Neural cell (in vitro differentiated cells): ENCODE measurements around the gene DROSHA. TPM values are rescaled to one million over a fixed set of nuclear protein-coding genes. Genes with fewer than 3 reads are reported as not detected.

Experiments used
- H2AFZ ChIP-seq: fragments of 200-600, 300-800 bp; sonication (generic), shearing (Covaris generic); 2 replicates; pipeline ENCODE4 v1.6.0; 2014; ENCODE audit warnings: low read depth, mild to moderate bottlenecking, antibody characterized with exemption, low read length, moderate library complexity
- H3F3A ChIP-seq: fragments of 200-600 bp; shearing (Covaris generic); 2 replicates; pipeline ENCODE4 v1.6.1; 2016; ENCODE audit warnings: mild to moderate bottlenecking, moderate library complexity, mixed read lengths, antibody characterized with exemption, low read length; ENCODE audit not compliant: insufficient read depth, poor library complexity, severe bottlenecking
- H3K27ac ChIP-seq: fragments of 200-600, 300-800 bp; sonication (generic), shearing (Covaris generic); 2 replicates; pipeline ENCODE4 v1.5.1; 2014; ENCODE audit warnings: mild to moderate bottlenecking, low read length, moderate library complexity
- H3K27me3 ChIP-seq: fragments of 300-800, 200-600 bp; sonication (generic), shearing (Covaris generic); 2 replicates; pipeline ENCODE4 v1.6.0; 2014; ENCODE audit warnings: mild to moderate bottlenecking, low read depth, low read length, moderate library complexity; ENCODE audit not compliant: insufficient read depth
- H3K36me3 ChIP-seq: fragments of 300-800, 200-600 bp; sonication (generic), shearing (Covaris generic); 2 replicates; pipeline ENCODE4 v1.5.1; 2014; ENCODE audit warnings: mild to moderate bottlenecking, antibody characterized with exemption, low read length, moderate library complexity; ENCODE audit not compliant: insufficient read depth
- H3K4me2 ChIP-seq: fragments of 300-800, 200-600 bp; sonication (generic), shearing (Covaris generic); 2 replicates; pipeline ENCODE4 v1.6.0; 2014; ENCODE audit warnings: mild to moderate bottlenecking, low read length
- H3K4me3 ChIP-seq: fragments of 300-800, 200-600 bp; sonication (generic), shearing (Covaris generic); 2 replicates; pipeline ENCODE4 v1.5.1; 2014; ENCODE audit warnings: mild to moderate bottlenecking, low read length, moderate library complexity
- H3K79me2 ChIP-seq: fragments of 200-600 bp; shearing (Covaris generic); replicated peaks from 2 replicates; pipeline ENCODE4 v1.6.0; 2014; ENCODE audit warnings: mild to moderate bottlenecking, low read length, moderate library complexity; ENCODE audit not compliant: insufficient read depth
- H3K9ac ChIP-seq: fragments of 300-800, 200-600 bp; sonication (generic), shearing (Covaris generic); 2 replicates; pipeline ENCODE4 v1.6.1; 2016; ENCODE audit warnings: mild to moderate bottlenecking, low read length, mixed read lengths
- H3K9me2 ChIP-seq: fragments of 200-600 bp; shearing (Covaris generic); 2 replicates; pipeline ENCODE4 v1.6.1; 2016; ENCODE audit warnings: mild to moderate bottlenecking, low read length, mixed read lengths; ENCODE audit not compliant: insufficient read depth
- H3K9me3 ChIP-seq: fragments of 200-600, 300-800 bp; sonication (generic), shearing (Covaris generic); 2 replicates; pipeline ENCODE4 v1.6.1; 2016; ENCODE audit warnings: mild to moderate bottlenecking, mixed run types, low read length, moderate library complexity, mixed read lengths
- H4K20me1 ChIP-seq: fragments of 200-600 bp; shearing (Covaris generic); 2 replicates; pipeline ENCODE4 v1.6.1; 2016; ENCODE audit warnings: mild to moderate bottlenecking, mixed run types; ENCODE audit not compliant: insufficient read depth
- EP300 ChIP-seq: fragments of 450-650 bp; conservative IDR thresholded peaks from 2 replicates; pipeline ENCODE4 v1.6.1; 2014; ENCODE audit warnings: antibody characterized with exemption, mild to moderate bottlenecking, moderate library complexity; ENCODE audit not compliant: poor library complexity, severe bottlenecking
- EZH2 ChIP-seq: fragments of 200-600, 300-800 bp; shearing (Covaris generic), sonication (generic); IDR thresholded peaks from 2 replicates; pipeline ENCODE4 v1.6.1; 2014; ENCODE audit warnings: antibody characterized with exemption, low read length, borderline replicate concordance, mild to moderate bottlenecking; ENCODE audit not compliant: insufficient read depth, poor library complexity, severe bottlenecking
- MXI1 ChIP-seq: fragments of 450-650 bp; conservative IDR thresholded peaks from 2 replicates; pipeline ENCODE4 v1.6.1; 2014; ENCODE audit warnings: antibody characterized with exemption, mild to moderate bottlenecking; ENCODE audit not compliant: poor library complexity, severe bottlenecking
- POLR2AphosphoS5 ChIP-seq: IDR thresholded peaks from 2 replicates; pipeline ENCODE4 v1.6.1; 2012
- RAD21 ChIP-seq: fragments of 450-650 bp; conservative IDR thresholded peaks from 2 replicates; pipeline ENCODE4 v1.6.1; 2014; ENCODE audit warnings: antibody characterized with exemption, mild to moderate bottlenecking, moderate library complexity
- SMC3 ChIP-seq: fragments of 450-650 bp; conservative IDR thresholded peaks from 2 replicates; pipeline ENCODE4 v1.6.1; 2014; ENCODE audit warnings: antibody characterized with exemption, mild to moderate bottlenecking, moderate library complexity; ENCODE audit not compliant: poor library complexity
- TAF1 ChIP-seq: IDR thresholded peaks from 2 replicates; pipeline ENCODE4 v1.6.1; 2012; ENCODE audit warnings: low read depth
- polyA plus RNA-seq: library from polyadenylated mRNA; depleted of rRNA; stranded (reverse); fragments of >200 nt; gene quantifications from 2 replicates; pipeline ENCODE4 v1.2.3, GENCODE V29; 2014
- TF ChIP-seq, protein P1 (sequence below): IDR thresholded peaks from 2 replicates; pipeline ENCODE4 v1.6.1; 2012; ENCODE audit warnings: borderline replicate concordance
- TF ChIP-seq, protein P2 (sequence below): fragments of 450-650 bp; IDR thresholded peaks from 2 replicates; pipeline ENCODE4 v1.5.1; 2014; ENCODE audit warnings: antibody characterized with exemption, mild to moderate bottlenecking, moderate library complexity; ENCODE audit not compliant: poor library complexity, severe bottlenecking

DROSHA gene
- polyA plus RNA-seq, 1 donor from 2014 or later, result 88.5 TPM

DNA sequence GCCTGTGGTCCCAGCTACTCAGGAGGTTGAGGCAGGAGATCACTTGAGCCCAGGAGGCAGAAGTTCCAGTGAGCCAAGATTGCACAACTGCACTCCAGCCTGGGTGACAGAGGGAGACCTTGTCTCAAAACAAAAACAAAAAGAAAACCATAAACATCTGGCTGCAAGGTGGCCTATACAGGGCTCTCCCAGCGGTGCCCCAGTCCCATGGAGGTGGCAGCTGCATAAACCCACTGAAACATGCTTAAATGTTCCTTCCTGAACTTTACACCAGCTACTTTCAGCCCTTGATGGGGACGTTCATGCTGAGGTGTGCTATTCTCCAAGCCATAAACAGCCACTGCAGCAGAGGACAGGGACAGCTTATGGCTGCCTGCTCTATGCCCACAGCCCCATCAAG, 35.6 kb downstream of the DROSHA start:
- no peaks in the 10 kb centered on the region for H3K9me2 ChIP-seq
- TF ChIP-seq, protein P1, sequence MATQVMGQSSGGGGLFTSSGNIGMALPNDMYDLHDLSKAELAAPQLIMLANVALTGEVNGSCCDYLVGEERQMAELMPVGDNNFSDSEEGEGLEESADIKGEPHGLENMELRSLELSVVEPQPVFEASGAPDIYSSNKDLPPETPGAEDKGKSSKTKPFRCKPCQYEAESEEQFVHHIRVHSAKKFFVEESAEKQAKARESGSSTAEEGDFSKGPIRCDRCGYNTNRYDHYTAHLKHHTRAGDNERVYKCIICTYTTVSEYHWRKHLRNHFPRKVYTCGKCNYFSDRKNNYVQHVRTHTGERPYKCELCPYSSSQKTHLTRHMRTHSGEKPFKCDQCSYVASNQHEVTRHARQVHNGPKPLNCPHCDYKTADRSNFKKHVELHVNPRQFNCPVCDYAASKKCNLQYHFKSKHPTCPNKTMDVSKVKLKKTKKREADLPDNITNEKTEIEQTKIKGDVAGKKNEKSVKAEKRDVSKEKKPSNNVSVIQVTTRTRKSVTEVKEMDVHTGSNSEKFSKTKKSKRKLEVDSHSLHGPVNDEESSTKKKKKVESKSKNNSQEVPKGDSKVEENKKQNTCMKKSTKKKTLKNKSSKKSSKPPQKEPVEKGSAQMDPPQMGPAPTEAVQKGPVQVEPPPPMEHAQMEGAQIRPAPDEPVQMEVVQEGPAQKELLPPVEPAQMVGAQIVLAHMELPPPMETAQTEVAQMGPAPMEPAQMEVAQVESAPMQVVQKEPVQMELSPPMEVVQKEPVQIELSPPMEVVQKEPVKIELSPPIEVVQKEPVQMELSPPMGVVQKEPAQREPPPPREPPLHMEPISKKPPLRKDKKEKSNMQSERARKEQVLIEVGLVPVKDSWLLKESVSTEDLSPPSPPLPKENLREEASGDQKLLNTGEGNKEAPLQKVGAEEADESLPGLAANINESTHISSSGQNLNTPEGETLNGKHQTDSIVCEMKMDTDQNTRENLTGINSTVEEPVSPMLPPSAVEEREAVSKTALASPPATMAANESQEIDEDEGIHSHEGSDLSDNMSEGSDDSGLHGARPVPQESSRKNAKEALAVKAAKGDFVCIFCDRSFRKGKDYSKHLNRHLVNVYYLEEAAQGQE, result no peak
- TF ChIP-seq MXI1, result no peak
- TF ChIP-seq EP300, result no peak
- TF ChIP-seq RAD21, result no peak
- TF ChIP-seq SMC3, result no peak
- TF ChIP-seq TAF1, result no peak
- TF ChIP-seq, protein P2, sequence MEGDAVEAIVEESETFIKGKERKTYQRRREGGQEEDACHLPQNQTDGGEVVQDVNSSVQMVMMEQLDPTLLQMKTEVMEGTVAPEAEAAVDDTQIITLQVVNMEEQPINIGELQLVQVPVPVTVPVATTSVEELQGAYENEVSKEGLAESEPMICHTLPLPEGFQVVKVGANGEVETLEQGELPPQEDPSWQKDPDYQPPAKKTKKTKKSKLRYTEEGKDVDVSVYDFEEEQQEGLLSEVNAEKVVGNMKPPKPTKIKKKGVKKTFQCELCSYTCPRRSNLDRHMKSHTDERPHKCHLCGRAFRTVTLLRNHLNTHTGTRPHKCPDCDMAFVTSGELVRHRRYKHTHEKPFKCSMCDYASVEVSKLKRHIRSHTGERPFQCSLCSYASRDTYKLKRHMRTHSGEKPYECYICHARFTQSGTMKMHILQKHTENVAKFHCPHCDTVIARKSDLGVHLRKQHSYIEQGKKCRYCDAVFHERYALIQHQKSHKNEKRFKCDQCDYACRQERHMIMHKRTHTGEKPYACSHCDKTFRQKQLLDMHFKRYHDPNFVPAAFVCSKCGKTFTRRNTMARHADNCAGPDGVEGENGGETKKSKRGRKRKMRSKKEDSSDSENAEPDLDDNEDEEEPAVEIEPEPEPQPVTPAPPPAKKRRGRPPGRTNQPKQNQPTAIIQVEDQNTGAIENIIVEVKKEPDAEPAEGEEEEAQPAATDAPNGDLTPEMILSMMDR, result no peak
- no peak for TF ChIP-seq POLR2AphosphoS5
- TF ChIP-seq EZH2, result no peak
- no peak overlapping the region for H3K27ac ChIP-seq
- H3F3A ChIP-seq, result no peaks in the 10 kb centered on the region
- no peak overlapping the region for H3K4me3 ChIP-seq
- H3K9me3 ChIP-seq, result no peaks in the 10 kb centered on the region
- no peak overlapping the region for H3K4me2 ChIP-seq
- no peaks in the 10 kb centered on the region for H3K36me3 ChIP-seq
- H3K27me3 ChIP-seq, result no peaks in the 10 kb centered on the region
- H2AFZ ChIP-seq, result no peak overlapping the region
- H4K20me1 ChIP-seq, result no peaks in the 10 kb centered on the region
- H3K9ac ChIP-seq, result no peak overlapping the region
- no peaks in the 10 kb centered on the region for H3K79me2 ChIP-seq

DNA sequence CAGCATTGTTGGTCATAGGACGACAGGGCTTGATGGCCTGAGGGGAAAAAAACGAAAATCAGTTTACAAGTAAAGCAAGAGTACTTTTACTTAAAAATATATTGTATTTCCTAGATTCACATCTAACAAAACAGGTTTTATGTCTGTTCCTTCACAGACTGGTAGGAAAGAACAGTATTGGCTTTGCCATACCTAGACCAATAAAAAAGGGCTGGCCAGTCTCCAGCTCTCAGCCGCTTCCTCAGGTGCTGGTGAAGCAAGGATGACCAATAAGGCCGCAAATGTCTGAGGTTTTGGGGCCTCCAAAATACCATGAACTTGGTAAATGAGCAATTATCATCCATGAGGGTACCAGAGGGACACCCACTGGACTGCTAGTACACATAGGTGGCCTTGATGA, 36.6 kb downstream of the DROSHA start:
- Histone ChIP-seq H3K27ac (no peak overlapping the region), H4K20me1 (no peaks in the 10 kb centered on the region), H2AFZ (no peak overlapping the region), H3K4me2 (no peak overlapping the region), H3K9ac (no peak overlapping the region), H3F3A (no peaks in the 10 kb centered on the region), H3K9me2 (no peaks in the 10 kb centered on the region), H3K9me3 (no peaks in the 10 kb centered on the region), H3K4me3 (no peak overlapping the region), H3K36me3 (no peaks in the 10 kb centered on the region), H3K79me2 (no peaks in the 10 kb centered on the region), H3K27me3 (no peaks in the 10 kb centered on the region)
- TF ChIP-seq EZH2 (no peak), EP300 (no peak), RAD21 (no peak), TAF1 (no peak), MXI1 (no peak), SMC3 (no peak), POLR2AphosphoS5 (no peak)
- TF ChIP-seq, protein P1, result no peak
- TF ChIP-seq, protein P2, result no peak
